Activated effector memory CD4-positive, alpha-beta T cell treated with Interleukin-2 at 50 U/mL for 16 hours (primary cell): ENCODE data around the gene DNASE2.

Source experiments
- DNase-seq: peaks from one replicate; pipeline ENCODE4 v3.0.0-alpha.2; 2020

The DNASE2 gene

GRCh38 chr19:12886651-12886968, 5.4 kb upstream of the DNASE2 start:
- no peak for DNase-seq

- no peak for DNase-seq
Observed at GRCh38 chr19:12885749-12886650, 4.8 kb upstream of the DNASE2 start.

GRCh38 chr19:12884926-12885748, 3.9 kb upstream of the DNASE2 start:
- DNase-seq = peak; percentile 87

- DNase-seq = no peak
Observed at GRCh38 chr19:12884627-12884925, 3.3 kb upstream of the DNASE2 start.

- DNase-seq = no peak
Observed at GRCh38 chr19:12884202-12884601, 3.0 kb upstream of the DNASE2 start.

GRCh38 chr19:12882589-12882988, 1.3 kb upstream of the DNASE2 start:
- DNase-seq = no peak

- no peak for DNase-seq
Observed at GRCh38 chr19:12880551-12881171, 588 bp downstream of the DNASE2 start.

- DNase-seq = no peak
Observed at GRCh38 chr19:12875086-12875485, 6.2 kb downstream of the DNASE2 start.

- no peak for DNase-seq
Observed at GRCh38 chr19:12873891-12874745, 7.1 kb downstream of the DNASE2 start.

GRCh38 chr19:12872941-12873890, 8.0 kb downstream of the DNASE2 start:
- DNase-seq = no peak

GRCh38 chr19:12872255-12872654, 9.0 kb downstream of the DNASE2 start:
- DNase-seq = no peak

GRCh38 chr19:12871681-12872080, 9.6 kb downstream of the DNASE2 start:
- DNase-seq = no peak

- DNase-seq = no peak
Observed at GRCh38 chr19:12868540-12869112, 12.6 kb downstream of the DNASE2 start.

GRCh38 chr19:12867120-12868099, 13.8 kb downstream of the DNASE2 start:
- DNase-seq = peak; percentile 29

GRCh38 chr19:12866416-12867119, 14.7 kb downstream of the DNASE2 start:
- DNase-seq = no peak

GRCh38 chr19:12865746-12866415, 15.4 kb downstream of the DNASE2 start:
- no peak for DNase-seq

- DNase-seq = no peak
Observed at GRCh38 chr19:12864721-12865715, 16.2 kb downstream of the DNASE2 start.
